Thyroid gland (tissue), 4 donors: ENCODE data around the gene PLAU.

Experiments used
- POLR2A ChIP-seq, 2 donors: fragments of 450-650 bp; IDR thresholded peaks; one replicate each; pipeline ENCODE4 v1.6.1; 2017; ENCODE audit warnings: antibody characterized with exemption in 2 of 2, mild to moderate bottlenecking in 2 of 2, moderate library complexity in 1 of 2
- TF ChIP-seq, protein P1 (sequence below), 6 experiments: fragments of 200-600 bp in 3 of 6; fragments of 450-650 bp in 3 of 6; sonication (generic) in 3 of 6; IDR thresholded peaks; one replicate each; pipeline ENCODE4 v1.5.1; 2016 to 2019; ENCODE audit warnings: antibody characterized with exemption in 6 of 6, mild to moderate bottlenecking in 2 of 6, inconsistent platforms in 1 of 6, moderate library complexity in 1 of 6

DNA sequence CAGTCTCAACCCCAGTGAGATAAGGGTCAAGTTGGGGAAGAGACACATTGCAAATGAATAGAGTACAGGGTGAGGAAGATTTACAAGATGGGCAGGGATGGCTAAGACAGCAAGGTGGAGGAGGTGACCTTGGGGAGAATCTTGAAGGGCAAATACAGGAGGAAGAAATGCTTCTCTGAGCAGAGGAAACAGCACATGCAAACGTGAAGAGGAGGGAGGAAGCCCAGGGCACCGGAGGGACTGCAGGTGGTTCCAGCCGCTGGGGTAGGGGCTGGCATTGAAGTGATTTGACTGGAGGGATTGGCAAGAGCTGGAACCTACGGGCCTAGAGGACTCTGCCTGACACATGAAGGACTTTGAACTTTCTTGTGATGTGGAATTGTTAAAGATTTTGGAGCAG lies 14.6 kb downstream of the PLAU start:
- TF ChIP-seq, protein P1, sequence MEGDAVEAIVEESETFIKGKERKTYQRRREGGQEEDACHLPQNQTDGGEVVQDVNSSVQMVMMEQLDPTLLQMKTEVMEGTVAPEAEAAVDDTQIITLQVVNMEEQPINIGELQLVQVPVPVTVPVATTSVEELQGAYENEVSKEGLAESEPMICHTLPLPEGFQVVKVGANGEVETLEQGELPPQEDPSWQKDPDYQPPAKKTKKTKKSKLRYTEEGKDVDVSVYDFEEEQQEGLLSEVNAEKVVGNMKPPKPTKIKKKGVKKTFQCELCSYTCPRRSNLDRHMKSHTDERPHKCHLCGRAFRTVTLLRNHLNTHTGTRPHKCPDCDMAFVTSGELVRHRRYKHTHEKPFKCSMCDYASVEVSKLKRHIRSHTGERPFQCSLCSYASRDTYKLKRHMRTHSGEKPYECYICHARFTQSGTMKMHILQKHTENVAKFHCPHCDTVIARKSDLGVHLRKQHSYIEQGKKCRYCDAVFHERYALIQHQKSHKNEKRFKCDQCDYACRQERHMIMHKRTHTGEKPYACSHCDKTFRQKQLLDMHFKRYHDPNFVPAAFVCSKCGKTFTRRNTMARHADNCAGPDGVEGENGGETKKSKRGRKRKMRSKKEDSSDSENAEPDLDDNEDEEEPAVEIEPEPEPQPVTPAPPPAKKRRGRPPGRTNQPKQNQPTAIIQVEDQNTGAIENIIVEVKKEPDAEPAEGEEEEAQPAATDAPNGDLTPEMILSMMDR (IDR thresholded peaks at IDR 0.05) = no peak
- no peak for TF ChIP-seq POLR2A (IDR thresholded peaks at IDR 0.05)
